HG02943 (cell line): ENCODE data around the gene ZDHHC18.

ENCODE experiments used
- ATAC-seq: cut with Tn5 transposase; IDR thresholded peaks from one replicate; pipeline ENCODE4 v1.9.1; 2021; ENCODE audit warnings: mild to moderate bottlenecking, low read depth, moderate library complexity; ENCODE audit not compliant: unreplicated experiment

The ZDHHC18 gene, protein sequence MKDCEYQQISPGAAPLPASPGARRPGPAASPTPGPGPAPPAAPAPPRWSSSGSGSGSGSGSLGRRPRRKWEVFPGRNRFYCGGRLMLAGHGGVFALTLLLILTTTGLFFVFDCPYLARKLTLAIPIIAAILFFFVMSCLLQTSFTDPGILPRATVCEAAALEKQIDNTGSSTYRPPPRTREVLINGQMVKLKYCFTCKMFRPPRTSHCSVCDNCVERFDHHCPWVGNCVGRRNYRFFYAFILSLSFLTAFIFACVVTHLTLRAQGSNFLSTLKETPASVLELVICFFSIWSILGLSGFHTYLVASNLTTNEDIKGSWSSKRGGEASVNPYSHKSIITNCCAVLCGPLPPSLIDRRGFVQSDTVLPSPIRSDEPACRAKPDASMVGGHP

DNA sequence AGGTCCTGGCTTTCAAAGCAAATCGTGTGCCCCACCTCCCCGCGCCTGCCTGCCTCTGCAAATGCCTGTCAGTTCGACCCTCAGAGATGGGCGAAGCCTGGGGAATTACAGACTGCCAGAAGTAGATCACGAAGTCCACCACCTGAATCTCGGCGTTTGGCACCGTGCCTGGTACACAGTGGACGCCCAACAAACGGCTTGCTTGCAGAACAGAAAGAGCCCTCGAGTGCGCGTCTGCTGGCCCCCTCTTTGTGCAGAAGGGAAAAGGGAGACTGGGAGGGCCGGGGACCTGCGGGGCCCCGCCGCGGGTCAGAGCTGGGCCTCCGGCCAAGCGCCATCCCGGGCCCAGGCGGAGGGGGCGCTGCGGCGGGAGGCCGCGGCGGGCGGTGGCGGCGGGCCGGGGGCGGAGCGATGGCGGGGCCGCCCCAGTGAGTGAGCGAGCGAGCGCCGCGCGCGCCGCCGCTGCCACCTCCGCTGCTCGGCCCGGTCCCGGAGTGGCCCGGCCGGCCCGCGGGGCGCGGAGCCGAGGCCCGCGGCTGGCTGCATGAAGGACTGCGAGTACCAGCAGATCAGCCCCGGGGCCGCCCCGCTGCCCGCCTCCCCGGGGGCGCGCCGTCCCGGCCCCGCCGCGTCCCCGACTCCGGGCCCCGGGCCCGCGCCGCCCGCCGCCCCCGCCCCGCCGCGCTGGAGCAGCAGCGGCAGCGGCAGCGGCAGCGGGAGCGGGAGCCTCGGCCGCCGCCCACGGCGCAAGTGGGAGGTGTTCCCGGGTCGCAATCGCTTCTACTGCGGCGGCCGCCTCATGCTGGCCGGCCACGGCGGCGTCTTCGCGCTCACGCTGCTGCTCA is at the start of gene ZDHHC18:
Gene ZDHHC18, plus strand, starts transcription at position 428 of the 845 bp plus-strand sequence. Its CDS starts 117 bp downstream, at position 545.
- ATAC-seq, result no peak

DNA sequence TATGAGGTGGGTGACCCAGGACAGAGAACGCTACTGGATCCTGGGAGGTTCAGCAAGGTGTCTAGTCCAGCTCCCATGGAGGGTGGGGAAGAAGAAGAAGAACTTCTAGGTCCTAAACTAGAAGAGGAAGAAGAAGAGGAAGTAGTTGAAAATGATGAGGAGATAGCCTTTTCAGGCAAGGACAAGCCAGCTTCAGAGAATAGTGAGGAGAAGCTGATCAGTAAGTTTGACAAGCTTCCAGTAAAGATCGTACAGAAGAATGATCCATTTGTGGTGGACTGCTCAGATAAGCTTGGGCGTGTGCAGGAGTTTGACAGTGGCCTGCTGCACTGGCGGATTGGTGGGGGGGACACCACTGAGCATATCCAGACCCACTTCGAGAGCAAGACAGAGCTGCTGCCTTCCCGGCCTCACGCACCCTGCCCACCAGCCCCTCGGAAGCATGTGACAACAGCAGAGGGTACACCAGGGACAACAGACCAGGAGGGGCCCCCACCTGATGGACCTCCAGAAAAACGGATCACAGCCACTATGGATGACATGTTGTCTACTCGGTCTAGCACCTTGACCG is 47.3 kb upstream of the ZDHHC18 start:
- ATAC-seq, result no peak

DNA sequence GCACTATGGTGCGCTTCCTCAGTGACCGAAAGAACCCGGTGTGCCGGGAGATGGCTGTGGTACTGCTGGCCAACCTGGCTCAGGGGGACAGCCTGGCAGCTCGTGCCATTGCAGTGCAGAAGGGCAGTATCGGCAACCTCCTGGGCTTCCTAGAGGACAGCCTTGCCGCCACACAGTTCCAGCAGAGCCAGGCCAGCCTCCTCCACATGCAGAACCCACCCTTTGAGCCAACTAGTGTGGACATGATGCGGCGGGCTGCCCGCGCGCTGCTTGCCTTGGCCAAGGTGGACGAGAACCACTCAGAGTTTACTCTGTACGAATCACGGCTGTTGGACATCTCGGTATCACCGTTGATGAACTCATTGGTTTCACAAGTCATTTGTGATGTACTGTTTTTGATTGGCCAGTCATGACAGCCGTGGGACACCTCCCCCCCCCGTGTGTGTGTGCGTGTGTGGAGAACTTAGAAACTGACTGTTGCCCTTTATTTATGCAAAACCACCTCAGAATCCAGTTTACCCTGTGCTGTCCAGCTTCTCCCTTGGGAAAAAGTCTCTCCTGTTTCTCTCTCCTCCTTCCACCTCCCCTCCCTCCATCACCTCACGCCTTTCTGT is 46.0 kb upstream of the ZDHHC18 start:
- no peak for ATAC-seq

DNA sequence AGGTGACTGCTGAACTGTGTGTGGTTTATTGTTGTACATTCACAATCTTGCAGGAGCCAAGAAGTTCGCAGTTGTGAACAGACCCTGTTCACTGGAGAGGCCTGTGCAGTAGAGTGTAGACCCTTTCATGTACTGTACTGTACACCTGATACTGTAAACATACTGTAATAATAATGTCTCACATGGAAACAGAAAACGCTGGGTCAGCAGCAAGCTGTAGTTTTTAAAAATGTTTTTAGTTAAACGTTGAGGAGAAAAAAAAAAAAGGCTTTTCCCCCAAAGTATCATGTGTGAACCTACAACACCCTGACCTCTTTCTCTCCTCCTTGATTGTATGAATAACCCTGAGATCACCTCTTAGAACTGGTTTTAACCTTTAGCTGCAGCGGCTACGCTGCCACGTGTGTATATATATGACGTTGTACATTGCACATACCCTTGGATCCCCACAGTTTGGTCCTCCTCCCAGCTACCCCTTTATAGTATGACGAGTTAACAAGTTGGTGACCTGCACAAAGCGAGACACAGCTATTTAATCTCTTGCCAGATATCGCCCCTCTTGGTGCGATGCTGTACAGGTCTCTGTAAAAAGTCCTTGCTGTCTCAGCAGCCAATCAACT is 45.2 kb upstream of the ZDHHC18 start:
- no peak for ATAC-seq

DNA sequence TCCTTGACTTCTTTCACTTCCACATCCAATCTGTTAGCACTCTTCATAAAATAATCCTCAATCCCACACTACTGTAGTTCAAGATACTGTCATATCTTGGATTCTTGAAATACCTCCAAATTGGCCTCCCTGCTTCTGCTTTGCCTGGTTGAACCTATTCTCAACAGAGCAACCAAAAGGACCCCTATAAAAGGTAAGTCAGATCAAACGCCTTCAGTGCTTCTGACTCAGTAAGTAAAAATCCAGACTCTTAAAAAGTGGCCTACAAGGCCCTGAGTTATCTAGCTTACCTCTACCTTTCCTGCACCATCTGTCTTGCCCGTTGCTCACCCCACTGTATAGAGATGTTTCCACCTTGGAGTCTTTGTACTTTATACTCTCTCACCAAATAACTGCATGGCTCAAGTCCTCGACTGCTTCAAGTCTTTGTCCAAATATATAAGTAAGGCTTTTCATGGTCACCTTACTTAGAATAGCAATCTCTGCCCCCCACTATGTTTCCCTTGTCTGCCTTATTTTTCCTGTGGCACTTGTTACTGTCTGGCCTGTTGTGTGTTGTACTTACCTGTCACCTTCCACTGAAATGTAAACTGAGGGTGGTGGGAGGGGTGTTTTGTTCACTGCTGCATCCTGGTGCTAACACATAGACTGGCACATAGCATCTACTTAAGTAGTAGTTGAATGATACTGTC is 43.8 kb upstream of the ZDHHC18 start:
- no peak for ATAC-seq

DNA sequence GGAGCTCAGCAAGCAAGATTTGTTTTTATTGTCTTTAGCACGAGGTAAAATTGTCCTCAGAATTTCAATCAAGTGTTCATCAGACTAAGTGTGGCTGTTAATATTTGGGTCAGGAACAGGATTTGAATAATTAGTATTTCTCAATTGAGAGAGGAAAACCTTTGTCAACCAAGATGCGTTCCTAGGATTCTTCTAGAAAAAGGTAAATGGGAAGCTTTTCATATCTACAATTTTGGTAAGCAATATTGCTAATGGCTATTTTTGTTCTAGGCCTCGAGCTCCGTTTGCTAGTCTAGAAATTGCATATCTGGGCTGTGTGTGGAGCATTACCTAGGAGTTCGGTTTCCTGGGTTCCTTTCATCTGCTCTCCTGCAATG is 42.9 kb upstream of the ZDHHC18 start:
- ATAC-seq, result no peak

DNA sequence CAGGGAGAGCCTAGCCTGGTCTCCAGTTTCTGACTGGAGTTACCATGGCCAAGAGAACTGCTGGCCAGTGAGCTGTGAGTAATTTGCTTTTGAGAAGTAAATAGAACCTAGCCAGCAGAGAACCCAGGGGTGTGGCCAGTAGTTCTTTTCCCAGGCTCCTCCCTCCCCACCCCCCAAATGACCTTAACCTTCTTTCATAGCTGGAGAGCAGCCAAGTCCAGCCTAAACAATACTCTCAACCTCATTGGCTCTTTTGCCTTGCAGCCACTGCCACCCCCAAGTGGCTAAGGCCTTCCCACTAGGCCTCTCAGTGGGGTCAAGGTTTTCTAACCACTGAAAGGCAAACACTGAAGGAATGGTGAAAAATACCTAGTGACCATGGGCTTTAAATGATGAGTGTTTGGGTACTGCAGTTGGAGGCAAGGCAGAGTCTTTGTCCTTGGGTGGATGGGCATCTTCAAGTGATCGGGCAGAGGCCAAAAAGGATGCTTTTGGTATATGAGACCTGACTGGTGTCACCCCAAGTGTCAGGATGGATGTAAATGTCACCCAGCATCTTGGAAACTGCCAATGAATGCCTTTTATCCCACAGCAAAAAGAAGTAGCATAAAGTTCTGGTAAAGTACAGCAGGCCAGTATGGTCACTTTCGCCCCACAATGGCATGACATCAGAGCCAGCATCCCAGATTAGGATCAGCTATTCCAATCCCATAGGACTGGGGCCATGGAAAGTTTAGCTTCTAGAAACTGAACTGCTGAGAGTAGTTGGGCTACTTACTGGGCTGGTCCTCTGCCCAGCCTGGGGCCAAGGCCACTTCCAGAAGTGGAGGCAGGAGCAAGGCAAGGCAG is 42.2 kb upstream of the ZDHHC18 start:
- no peak for ATAC-seq

DNA sequence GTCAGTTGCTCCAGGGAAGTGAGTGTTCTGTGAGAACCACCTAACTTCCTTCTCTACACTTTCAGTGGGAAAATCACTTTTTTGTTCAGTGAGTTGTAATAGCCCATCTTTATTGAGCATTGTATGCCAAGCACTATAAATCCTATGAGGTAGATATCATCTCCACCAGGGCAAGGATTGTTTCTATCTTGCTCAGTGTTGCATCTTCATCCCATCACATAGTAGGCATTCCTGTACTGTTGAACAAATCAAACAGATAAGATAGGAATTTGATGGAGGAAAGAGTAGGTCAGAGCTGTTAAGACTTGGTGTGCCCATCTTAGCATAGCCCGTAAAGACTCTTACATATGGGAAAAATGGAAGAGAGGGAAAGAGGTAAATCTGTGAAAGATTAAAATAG is 41.6 kb upstream of the ZDHHC18 start:
- no peak for ATAC-seq

DNA sequence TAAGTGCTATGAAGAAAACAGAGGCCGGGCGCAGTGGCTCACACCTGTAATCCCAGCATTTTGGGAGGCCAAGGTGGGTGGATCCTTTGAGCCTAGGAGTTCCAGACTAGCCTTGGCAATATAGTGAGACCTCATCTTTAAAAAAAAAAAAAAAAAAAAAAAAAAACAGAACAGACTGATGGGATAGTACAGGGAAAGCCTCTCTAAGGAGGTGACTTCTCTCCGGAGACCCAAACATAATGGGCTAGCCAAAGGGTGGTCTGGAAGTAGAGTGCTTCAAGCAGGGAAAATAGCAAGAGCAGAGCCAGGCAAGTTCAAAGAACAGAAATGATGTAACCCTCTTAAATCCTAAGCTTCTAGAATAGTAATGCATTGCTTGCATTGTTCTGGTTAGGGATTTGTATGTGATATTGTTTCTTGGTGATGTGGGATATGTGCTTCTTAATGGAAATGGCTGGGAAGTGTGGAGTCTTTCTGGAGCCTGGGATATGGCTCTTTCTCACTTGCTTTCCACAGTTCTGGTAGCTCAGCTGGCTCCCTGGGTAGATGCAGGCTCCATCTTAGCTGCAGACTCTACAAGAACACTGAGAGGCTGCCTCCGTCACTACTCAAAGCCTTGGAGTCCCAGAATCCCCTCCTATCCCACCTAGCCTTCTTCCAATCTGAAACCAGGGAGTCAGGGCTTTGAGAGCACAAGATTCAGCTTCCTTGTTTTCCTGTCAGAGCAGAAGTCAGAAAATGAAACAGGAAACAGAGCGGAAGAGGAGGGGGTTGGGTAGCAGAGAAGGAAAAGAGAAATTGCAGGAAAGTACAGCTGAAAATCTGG is 40.7 kb upstream of the ZDHHC18 start:
- ATAC-seq, result no peak

DNA sequence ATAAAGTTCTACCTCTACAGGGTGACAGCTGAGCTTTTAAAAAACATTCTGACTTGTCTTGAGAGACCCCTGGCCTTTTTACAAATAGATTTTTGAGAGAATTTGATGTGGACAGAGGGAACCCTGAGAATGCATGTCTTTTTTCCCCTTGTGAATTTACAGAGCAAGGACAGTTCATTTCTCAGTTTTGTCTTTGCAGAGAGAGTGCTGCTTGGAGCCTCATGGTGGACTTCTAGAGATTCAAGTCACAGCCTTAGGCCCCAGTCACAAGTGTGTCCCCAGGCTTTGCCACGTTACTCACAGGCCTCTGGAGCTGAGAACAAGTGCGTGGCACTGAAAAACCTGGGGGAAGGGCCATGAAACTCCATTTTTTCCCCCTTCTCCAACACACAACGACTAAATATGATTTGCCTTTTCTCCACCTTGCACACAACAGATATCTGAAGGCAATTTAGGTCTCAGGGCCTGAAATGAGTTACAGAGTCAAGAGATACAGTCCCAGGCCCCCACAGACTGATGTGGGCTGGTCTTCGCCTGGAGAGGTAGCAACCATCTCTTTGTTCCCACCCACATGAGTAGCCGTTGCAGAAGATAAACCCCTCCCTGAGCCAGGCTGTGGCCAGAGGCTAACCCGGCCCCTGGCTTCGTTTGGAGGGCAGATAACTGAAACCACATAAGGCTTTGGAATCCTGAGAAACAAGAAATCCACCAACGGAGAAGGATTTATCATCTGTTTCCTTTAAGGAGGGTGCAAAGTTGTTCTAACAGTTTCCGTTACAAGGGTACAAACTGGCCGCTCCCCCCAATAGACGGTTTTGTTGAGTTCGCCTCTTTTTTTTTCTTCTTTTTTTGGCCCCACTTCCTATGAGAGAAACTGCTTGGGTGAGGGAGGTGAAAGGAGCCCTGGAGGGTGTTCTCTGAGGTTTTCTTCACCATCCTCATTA is 39.8 kb upstream of the ZDHHC18 start:
- no peak for ATAC-seq

DNA sequence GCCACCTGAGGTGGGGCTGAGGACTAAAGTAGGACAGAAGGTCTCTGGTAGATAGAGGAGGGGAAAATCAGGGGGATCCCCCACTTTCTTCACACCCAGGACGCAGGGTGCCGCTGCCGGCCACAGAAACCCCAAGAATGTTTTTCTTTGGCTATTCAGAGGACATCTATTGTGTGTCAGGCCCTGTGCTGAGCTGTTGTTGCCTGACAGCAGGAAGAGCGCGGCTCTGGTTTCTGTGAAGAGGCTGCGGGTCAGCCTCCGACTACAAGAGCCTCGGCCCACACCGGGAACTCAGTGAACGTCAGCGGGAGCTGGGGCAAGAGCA is 39.1 kb upstream of the ZDHHC18 start:
- peak; percentile 32 for ATAC-seq

DNA sequence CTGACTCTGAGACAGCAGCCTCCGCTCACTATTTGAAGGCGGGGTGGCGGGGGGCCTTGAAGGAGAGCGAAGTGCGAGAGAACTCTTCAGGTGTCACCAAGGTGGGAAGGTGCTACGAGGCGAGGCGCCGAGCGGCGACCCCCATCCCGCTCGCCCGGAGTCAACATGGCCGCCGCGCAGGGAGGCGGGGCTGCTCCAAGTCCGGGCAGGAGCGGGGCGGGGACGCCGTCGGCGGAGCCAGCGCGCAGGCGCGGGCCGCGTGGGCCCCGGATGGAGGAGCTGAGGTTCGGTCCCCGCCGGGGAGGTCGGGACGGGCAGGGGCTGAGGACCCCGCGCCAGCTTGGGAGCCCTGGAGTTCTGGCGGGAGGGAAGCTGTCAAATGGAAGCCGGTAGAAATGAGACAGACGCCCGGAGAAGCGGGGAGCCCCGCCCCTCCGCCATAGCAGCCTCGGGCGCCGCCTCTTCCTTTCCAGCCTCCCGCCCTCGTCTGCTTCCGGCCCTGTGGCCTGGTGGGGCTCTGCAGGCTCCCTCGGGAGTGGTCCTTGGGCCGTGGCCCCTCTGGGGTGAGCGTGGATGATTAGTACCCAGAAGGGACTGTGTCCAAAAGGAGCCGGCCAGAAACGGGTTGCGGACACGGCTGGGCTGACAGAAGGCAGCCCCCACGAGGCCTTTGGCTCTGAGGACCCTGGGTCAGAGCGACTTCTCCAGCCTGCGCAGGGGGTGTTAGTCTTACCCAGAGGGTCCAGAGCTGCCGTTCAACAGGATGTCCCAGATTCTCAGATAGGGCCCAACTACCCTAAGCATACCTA is 38.6 kb upstream of the ZDHHC18 start, which contains the start of gene PIGV:
Gene PIGV, plus strand, starts transcription at position 245 of the 809 bp plus-strand sequence. CDS start 2,866 bp downstream, outside the sequence.
- peak; percentile 62 for ATAC-seq

DNA sequence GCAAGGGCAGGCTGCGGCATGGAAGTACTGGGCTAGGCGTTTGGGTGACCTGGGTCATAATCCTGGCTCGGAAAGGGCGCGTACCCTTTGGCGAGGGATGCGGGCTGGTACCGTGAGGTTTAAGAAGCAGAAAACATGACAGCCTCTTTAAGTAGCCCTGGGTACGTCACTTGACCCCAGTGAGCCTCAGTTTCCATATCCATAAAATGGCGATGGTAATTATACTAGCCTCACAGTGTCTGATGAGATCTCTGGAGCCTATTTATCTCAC is 38.0 kb upstream of the ZDHHC18 start:
- no peak for ATAC-seq

DNA sequence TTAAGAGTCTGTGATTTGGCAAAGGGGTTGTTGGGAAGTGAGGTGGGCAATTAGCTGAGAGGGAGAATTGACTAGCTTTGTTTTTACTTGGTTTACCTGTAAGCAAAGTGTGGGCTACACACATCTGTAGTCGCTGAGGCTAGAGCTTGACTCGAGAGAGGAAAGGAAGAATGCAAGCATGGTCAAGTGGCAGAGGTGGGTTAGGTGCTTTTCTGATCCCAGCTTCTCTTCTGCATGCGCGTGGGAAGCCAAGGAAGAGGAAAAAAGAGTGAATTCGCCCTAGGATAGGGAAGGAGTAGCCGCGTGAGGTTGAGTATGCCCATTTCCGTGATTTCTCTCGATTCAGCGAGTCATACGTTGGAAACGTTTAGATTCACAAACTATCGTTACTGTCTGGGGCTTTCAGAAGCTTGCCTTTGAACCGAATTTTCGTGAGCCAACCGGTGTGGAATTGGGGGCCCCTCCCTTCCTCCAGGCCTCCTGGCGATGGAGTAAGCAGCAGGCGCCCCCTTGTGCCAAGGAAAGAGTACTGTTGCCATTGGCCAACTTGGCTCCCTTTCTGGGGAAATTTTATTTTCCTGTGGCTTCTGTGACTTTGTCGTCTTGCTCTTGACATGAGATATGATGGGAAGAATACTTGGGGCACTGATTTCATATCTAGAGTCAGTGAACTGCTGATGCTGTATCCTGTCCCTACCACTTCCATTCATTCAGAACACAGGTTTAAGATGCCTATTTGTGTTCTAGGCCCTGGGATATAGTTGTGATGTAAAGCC is 37.5 kb upstream of the ZDHHC18 start:
- no peak for ATAC-seq

DNA sequence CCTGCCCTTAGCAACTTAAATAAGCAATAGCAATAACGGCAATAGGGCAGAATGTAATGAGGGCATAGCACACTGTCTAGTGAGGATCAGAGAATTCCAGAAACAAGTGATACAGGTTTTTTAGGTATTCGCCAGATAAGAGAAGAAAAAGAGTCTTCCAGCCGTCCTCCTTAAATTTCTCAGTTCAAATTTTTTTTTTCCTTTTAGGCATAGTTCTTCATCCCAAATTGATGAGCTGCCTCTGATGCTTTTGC is 36.9 kb upstream of the ZDHHC18 start:
- no peak for ATAC-seq

DNA sequence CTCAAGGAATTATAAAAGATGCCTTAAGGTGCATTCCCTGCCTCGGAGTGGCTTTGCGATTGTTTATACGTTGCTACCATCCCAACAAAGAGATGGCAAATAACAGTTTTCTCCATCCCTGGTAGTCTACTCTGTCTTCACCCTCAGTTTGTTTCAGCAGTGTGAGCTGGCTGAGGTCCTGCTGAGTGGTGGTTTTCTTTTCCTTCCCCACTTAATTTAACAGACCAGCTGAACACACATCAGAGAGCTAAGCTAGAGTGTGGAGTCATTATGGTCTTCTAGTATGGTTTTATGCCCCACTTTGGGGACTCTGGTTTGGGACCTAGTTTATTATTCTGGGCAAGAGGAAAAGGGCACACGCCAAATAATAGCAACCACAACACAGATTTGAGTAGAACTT is 36.6 kb upstream of the ZDHHC18 start:
- ATAC-seq, result no peak
